ENCODE data around the gene PCNX3.

The PCNX3 gene

DNA sequence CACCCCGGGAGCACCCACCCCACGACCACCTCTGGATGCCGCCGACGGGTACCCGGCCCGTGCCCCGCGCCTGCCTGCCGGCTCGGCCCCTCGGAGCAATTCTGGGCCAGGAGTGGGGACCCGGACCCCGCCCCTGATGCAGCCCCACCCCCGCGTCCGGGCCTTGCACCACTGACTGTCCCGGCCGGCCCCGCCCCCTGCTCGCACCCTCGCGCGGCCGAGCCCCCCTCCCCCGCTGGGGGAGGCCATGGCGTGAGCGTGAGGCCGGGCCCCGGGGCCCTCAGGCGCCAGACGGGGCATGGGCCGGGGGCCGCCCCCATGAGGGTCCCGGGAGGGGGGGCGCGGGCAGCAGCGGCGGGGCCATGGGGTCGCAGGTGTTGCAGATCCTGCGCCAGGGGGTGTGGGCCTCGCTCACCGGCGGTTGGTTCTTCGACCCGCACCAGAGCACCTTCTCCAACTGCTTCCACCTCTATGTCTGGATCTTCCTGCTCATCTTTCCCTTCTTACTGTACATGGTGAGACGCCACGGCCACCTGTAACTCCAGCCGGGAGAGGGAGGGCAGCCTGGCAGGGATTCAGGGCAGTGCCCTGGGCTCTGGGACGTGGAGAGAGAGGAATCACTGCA, 486 bp downstream of the PCNX3 start:
- Histone ChIP-seq H3K27ac (ENCODE audit: low read depth, low read length) (peak overlapping the region; percentile 18; the same call in 1 of the 2 replicates), H3K27me3 (ENCODE audit: control insufficient read depth, insufficient read depth, low read length) (no peaks in the 10 kb centered on the region), H3K9me3 (ENCODE audit: control insufficient read depth, insufficient read depth, low read depth, low read length) (no peaks in the 10 kb centered on the region), H3K9ac (ENCODE audit: low read length) (peak overlapping the region; percentile 73), H3K4me3 (ENCODE audit: low read depth, low read length) (peak overlapping the region; percentile 76), H3K36me3 (ENCODE audit: control insufficient read depth, insufficient read depth, low read length) (peaks cover 42% of the 10 kb centered on the region), H3K4me1 (ENCODE audit: control insufficient read depth, insufficient read depth, low read length) (peaks cover 26% of the 10 kb centered on the region)

DNA sequence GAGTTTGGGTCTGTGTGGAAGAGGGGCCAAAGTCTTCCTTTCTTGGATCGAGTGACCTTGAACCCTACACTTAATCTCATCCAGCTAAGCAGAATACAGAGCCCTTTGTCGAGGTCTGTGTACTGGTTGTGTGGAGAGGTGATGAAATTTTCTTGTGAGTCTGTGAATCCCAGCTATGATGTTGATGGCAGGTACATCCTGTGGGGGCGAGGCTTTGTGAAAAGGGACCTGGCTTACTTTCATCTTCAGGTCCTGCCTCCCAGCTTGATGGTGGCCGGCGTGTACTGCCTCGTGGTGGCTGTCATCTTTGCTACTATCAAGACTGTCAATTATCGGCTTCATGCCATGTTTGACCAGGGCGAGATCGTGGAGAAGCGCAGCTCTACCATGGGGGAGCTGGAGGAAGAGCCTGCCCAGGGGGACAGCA, 1.0 kb downstream of the PCNX3 start:
- peak overlapping the region; percentile 11; the same call in 1 of the 2 replicates for H3K27ac ChIP-seq (ENCODE audit: low read depth, low read length)
- peak overlapping the region; percentile 65 for H3K9ac ChIP-seq (ENCODE audit: low read length)
- no peaks in the 10 kb centered on the region for H3K27me3 ChIP-seq (ENCODE audit: control insufficient read depth, insufficient read depth, low read length)
- peaks cover 23% of the 10 kb centered on the region for H3K4me1 ChIP-seq (ENCODE audit: control insufficient read depth, insufficient read depth, low read length)
- H3K36me3 ChIP-seq (ENCODE audit: control insufficient read depth, insufficient read depth, low read length), result peaks cover 47% of the 10 kb centered on the region
- H3K9me3 ChIP-seq (ENCODE audit: control insufficient read depth, insufficient read depth, low read depth, low read length), result no peaks in the 10 kb centered on the region
- peak overlapping the region; percentile 76 for H3K4me3 ChIP-seq (ENCODE audit: low read depth, low read length)

DNA sequence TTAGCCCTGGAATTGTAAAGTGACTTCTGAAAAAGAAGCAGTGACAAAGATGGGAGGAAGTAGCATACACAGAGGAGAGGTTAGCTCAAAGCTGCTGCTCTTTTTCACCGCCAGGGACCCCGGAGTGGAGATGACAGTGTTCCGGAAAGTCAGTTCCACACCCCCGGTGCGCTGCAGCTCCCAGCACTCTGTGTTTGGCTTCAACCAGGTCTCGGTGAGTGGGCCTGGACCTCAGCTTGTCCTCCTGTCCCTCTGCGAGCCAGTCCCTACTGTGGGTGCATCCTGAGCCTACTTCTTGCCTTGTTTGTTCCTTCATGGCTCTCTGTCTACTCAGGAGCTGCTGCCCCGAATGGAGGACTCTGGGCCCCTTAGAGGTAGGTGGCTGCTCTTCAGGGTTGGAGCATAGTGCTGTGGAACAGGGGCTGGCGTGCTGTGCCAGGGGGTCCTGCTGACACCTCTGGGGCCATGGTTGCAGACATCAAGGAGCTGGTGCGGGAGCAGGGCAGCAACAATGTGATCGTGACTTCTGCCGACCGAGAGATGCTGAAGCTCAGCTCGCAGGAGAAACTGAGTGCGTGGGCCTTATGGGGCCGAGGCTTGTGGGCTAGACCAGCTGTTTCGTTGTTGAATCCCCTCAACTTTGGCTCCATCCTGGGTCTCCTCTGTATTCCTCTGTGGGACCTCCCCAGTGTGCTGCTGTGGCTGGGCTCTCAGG, 1.7 kb downstream of the PCNX3 start:
- no peak overlapping the region for H3K27ac ChIP-seq (ENCODE audit: low read depth, low read length)
- no peaks in the 10 kb centered on the region for H3K27me3 ChIP-seq (ENCODE audit: control insufficient read depth, insufficient read depth, low read length)
- peaks cover 54% of the 10 kb centered on the region for H3K36me3 ChIP-seq (ENCODE audit: control insufficient read depth, insufficient read depth, low read length)
- no peaks in the 10 kb centered on the region for H3K9me3 ChIP-seq (ENCODE audit: control insufficient read depth, insufficient read depth, low read depth, low read length)
- no peak overlapping the region for H3K9ac ChIP-seq (ENCODE audit: low read length)
- peaks cover 16% of the 10 kb centered on the region for H3K4me1 ChIP-seq (ENCODE audit: control insufficient read depth, insufficient read depth, low read length)
- peak overlapping the region; percentile 11; the same call in 1 of the 2 replicates for H3K4me3 ChIP-seq (ENCODE audit: low read depth, low read length)

DNA sequence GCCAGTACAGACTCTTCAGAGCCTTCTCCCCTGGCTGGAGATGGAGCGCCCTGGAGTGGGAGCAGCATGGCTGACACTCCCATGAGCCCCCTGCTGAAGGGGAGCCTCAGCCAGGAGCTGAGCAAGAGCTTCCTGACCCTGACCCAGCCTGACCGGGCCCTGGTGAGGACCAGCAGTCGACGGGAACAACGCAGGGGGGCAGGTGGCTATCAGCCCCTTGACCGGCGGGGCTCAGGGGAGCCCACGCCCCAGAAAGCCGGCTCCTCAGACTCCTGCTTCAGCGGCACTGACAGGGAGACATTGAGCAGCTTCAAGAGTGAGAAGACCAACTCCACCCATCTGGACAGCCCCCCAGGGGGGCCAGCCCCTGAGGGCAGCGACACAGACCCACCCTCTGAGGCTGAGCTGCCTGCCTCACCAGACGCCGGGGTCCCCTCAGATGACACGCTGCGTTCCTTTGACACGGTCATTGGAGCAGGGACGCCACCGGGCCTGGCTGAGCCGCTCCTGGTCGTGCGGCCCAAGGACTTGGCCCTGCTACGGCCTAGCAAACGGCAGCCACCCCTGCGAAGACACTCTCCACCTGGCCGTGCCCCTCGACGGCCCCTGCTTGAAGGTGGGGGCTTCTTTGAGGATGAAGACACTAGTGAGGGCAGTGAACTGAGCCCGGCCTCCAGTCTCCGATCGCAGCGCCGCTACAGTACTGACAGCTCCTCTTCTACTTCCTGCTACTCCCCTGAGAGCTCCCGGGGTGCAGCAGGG, 2.6 kb downstream of the PCNX3 start:
- Histone ChIP-seq H3K36me3 (ENCODE audit: control insufficient read depth, insufficient read depth, low read length) (peaks cover 59% of the 10 kb centered on the region), H3K27ac (ENCODE audit: low read depth, low read length) (no peak overlapping the region), H3K9ac (ENCODE audit: low read length) (no peak overlapping the region), H3K4me1 (ENCODE audit: control insufficient read depth, insufficient read depth, low read length) (peaks cover 7% of the 10 kb centered on the region), H3K9me3 (ENCODE audit: control insufficient read depth, insufficient read depth, low read depth, low read length) (no peaks in the 10 kb centered on the region), H3K27me3 (ENCODE audit: control insufficient read depth, insufficient read depth, low read length) (no peaks in the 10 kb centered on the region), H3K4me3 (ENCODE audit: low read depth, low read length) (no peak overlapping the region)

DNA sequence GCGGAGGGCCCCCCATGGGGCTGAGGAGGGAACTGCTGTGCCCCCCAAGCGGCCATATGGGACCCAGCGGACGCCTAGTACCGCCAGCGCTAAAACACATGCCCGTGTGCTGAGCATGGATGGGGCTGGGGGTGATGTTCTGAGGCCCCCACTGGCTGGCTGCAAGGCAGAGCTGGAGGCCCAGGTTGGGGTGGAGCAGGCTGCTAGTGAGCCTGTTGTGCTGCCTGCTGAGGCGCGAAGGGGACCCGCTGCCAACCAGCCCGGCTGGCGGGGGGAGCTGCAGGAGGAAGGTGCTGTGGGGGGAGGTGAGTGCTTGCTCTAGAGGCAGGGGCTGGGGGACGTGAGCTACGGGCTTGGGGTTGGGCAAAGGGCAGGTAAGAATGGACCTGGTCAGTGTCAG, 3.2 kb downstream of the PCNX3 start:
- Histone ChIP-seq H3K4me3 (ENCODE audit: low read depth, low read length) (no peak overlapping the region), H3K9me3 (ENCODE audit: control insufficient read depth, insufficient read depth, low read depth, low read length) (no peaks in the 10 kb centered on the region), H3K27ac (ENCODE audit: low read depth, low read length) (no peak overlapping the region), H3K27me3 (ENCODE audit: control insufficient read depth, insufficient read depth, low read length) (no peaks in the 10 kb centered on the region), H3K36me3 (ENCODE audit: control insufficient read depth, insufficient read depth, low read length) (peaks cover 65% of the 10 kb centered on the region), H3K4me1 (ENCODE audit: control insufficient read depth, insufficient read depth, low read length) (peaks cover 5% of the 10 kb centered on the region), H3K9ac (ENCODE audit: low read length) (no peak overlapping the region)

DNA sequence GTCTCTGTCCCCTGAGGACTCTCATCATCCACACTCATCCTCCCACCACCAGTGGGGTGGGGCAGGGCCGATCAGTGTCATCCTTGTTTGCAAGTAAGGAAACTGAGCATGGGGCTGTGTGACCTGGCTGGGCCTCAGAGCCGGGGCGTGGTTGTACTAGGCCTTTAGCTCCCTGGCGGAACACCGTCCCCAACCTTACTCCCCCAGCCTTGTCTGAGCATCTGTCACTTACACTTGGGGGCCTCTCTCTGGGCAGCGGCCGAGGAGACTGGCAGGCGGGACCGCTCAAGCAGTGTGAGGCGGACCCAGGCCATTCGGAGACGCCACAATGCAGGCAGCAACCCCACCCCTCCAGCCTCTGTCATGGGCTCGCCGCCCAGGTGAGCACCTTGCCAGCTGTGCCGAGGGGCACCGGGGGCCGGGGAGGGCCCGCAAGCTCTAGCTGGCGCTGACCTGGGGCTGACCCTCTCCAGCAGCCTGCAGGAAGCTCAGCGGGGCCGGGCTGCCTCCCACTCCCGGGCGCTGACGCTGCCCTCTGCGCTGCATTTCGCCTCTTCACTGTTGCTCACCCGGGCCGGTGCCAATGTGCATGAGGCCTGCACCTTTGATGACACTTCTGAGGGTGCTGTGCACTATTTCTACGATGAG, 3.8 kb downstream of the PCNX3 start:
- peaks cover 5% of the 10 kb centered on the region for H3K4me1 ChIP-seq (ENCODE audit: control insufficient read depth, insufficient read depth, low read length)
- no peak overlapping the region for H3K27ac ChIP-seq (ENCODE audit: low read depth, low read length)
- no peaks in the 10 kb centered on the region for H3K27me3 ChIP-seq (ENCODE audit: control insufficient read depth, insufficient read depth, low read length)
- no peak overlapping the region for H3K9ac ChIP-seq (ENCODE audit: low read length)
- H3K4me3 ChIP-seq (ENCODE audit: low read depth, low read length), result no peak overlapping the region
- peaks cover 72% of the 10 kb centered on the region for H3K36me3 ChIP-seq (ENCODE audit: control insufficient read depth, insufficient read depth, low read length)
- H3K9me3 ChIP-seq (ENCODE audit: control insufficient read depth, insufficient read depth, low read depth, low read length), result no peaks in the 10 kb centered on the region

DNA sequence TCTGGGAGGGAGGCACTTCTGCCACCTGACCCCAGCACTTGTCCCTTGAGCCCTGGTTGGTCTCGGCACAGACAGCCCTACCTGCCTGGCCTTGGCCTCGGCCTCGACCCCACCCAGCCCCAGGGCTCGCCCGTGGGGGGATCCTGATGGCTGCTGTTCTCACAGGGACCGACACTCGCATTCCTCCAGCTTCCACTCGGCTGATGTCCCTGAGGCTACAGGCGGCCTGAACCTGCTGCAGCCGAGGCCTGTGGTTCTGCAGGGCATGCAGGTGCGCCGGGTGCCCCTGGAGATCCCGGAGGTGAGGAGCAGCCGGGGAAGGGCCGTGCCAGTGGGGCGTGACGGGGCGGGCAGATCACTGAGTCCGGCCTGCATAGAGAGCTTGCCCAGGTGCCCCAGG, 5.1 kb downstream of the PCNX3 start:
- Histone ChIP-seq H3K4me3 (ENCODE audit: low read depth, low read length) (no peak overlapping the region), H3K27ac (ENCODE audit: low read depth, low read length) (no peak overlapping the region), H3K36me3 (ENCODE audit: control insufficient read depth, insufficient read depth, low read length) (peaks cover 83% of the 10 kb centered on the region), H3K9ac (ENCODE audit: low read length) (no peak overlapping the region), H3K27me3 (ENCODE audit: control insufficient read depth, insufficient read depth, low read length) (no peaks in the 10 kb centered on the region), H3K4me1 (ENCODE audit: control insufficient read depth, insufficient read depth, low read length) (peaks cover 5% of the 10 kb centered on the region), H3K9me3 (ENCODE audit: control insufficient read depth, insufficient read depth, low read depth, low read length) (no peaks in the 10 kb centered on the region)

DNA sequence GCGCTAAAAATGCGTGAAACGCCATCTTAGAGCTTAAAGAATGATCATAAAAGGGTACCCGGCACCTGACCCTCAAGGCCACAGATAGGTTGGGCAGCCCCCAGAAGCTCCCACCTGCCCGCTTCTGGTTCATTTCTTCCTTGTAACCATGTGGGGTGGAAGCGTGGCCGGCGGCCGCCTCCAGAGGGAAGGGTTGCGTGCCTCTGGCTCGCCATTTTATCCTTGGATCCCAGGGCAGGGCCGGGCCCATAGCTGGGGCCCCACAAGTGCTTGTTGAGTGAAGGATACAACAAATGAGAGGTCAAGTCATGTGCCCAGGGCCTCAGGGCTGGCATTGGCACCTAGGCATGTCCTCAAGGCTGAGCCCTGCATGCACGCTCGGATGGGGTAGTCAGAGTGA, 5.9 kb downstream of the PCNX3 start:
- Histone ChIP-seq H3K4me3 (ENCODE audit: low read depth, low read length) (no peak overlapping the region), H3K36me3 (ENCODE audit: control insufficient read depth, insufficient read depth, low read length) (peaks cover 91% of the 10 kb centered on the region), H3K4me1 (ENCODE audit: control insufficient read depth, insufficient read depth, low read length) (peaks cover 3% of the 10 kb centered on the region), H3K9ac (ENCODE audit: low read length) (no peak overlapping the region), H3K27ac (ENCODE audit: low read depth, low read length) (no peak overlapping the region), H3K27me3 (ENCODE audit: control insufficient read depth, insufficient read depth, low read length) (no peaks in the 10 kb centered on the region), H3K9me3 (ENCODE audit: control insufficient read depth, insufficient read depth, low read depth, low read length) (no peaks in the 10 kb centered on the region)

DNA sequence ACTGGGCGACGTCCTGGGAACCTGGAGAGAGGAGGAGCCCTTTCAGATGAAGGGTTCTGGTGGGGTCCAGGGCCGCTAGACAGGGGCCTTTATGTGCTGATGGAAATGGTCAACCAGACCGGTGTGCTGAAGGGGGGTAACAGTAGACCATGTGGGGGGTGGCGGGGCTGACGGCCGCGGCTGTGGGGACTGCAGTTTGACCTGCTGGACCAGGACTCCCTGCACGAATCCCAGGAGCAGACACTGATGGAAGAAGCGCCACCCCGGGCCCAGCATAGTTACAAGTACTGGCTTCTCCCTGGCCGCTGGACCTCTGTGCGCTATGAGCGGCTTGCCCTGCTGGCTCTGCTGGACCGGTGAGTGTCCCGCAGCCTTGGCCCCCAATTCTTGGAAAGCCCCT, 6.4 kb downstream of the PCNX3 start:
- Histone ChIP-seq H3K36me3 (ENCODE audit: control insufficient read depth, insufficient read depth, low read length) (peaks cover 96% of the 10 kb centered on the region), H3K4me1 (ENCODE audit: control insufficient read depth, insufficient read depth, low read length) (no peaks in the 10 kb centered on the region), H3K9me3 (ENCODE audit: control insufficient read depth, insufficient read depth, low read depth, low read length) (no peaks in the 10 kb centered on the region), H3K9ac (ENCODE audit: low read length) (no peak overlapping the region), H3K4me3 (ENCODE audit: low read depth, low read length) (no peak overlapping the region), H3K27ac (ENCODE audit: low read depth, low read length) (no peak overlapping the region), H3K27me3 (ENCODE audit: control insufficient read depth, insufficient read depth, low read length) (no peaks in the 10 kb centered on the region)

DNA sequence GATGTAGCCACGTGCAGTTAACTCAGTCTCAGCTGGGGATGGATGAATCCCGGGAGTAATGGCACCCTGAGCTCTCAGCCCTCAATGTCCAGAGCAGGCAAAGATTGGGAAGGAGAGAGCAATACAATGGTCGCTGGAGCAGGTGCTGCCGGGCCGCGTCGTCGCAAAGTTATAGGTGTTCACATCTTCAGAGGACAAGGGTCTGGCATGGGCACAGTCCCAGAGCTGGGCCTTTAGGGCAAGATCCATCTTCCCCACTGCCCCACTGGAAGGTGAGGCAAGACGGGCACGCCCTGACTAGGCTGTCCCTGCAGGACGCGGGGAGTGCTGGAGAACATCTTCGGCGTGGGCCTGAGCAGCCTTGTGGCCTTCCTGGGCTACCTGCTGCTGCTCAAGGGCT, 7.6 kb downstream of the PCNX3 start:
- H3K9ac ChIP-seq (ENCODE audit: low read length), result no peak overlapping the region
- H3K4me3 ChIP-seq (ENCODE audit: low read depth, low read length), result no peak overlapping the region
- H3K9me3 ChIP-seq (ENCODE audit: control insufficient read depth, insufficient read depth, low read depth, low read length), result no peaks in the 10 kb centered on the region

More for the DNA sequence above, 7.6 kb downstream of the PCNX3 start:
- no peaks in the 10 kb centered on the region for H3K4me1 ChIP-seq (ENCODE audit: control insufficient read depth, insufficient read depth, low read length)
- H3K27ac ChIP-seq (ENCODE audit: low read depth, low read length), result no peak overlapping the region
- H3K27me3 ChIP-seq (ENCODE audit: control insufficient read depth, insufficient read depth, low read length), result no peaks in the 10 kb centered on the region
- peaks cover 96% of the 10 kb centered on the region for H3K36me3 ChIP-seq (ENCODE audit: control insufficient read depth, insufficient read depth, low read length)

All from HUES6 (cell line).